ENCODE measurements around the gene PRDM15. TPM values are rescaled to one million over a fixed set of nuclear protein-coding genes. Genes with fewer than 3 reads are reported as not detected.

The PRDM15 gene
- total RNA-seq, 1 donor from 2014 or later: 16.2 TPM

- Mint-ChIP-seq H3K27me3 (no peaks in the 10 kb centered on the region), H3K4me1 (ENCODE audit: low read depth) (no peaks in the 10 kb centered on the region), H3K36me3 (ENCODE audit: insufficient read depth) (peaks cover 17% of the 10 kb centered on the region), H3K4me3 (ENCODE audit: low read depth) (no peak overlapping the region), H3K9me3 (ENCODE audit: low read depth) (no peaks in the 10 kb centered on the region), H3K27ac (no peak overlapping the region)
- no peak for DNase-seq (ENCODE audit: low spot score, unreplicated experiment)
- TF ChIP-seq, protein P1, sequence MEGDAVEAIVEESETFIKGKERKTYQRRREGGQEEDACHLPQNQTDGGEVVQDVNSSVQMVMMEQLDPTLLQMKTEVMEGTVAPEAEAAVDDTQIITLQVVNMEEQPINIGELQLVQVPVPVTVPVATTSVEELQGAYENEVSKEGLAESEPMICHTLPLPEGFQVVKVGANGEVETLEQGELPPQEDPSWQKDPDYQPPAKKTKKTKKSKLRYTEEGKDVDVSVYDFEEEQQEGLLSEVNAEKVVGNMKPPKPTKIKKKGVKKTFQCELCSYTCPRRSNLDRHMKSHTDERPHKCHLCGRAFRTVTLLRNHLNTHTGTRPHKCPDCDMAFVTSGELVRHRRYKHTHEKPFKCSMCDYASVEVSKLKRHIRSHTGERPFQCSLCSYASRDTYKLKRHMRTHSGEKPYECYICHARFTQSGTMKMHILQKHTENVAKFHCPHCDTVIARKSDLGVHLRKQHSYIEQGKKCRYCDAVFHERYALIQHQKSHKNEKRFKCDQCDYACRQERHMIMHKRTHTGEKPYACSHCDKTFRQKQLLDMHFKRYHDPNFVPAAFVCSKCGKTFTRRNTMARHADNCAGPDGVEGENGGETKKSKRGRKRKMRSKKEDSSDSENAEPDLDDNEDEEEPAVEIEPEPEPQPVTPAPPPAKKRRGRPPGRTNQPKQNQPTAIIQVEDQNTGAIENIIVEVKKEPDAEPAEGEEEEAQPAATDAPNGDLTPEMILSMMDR (IDR thresholded peaks at IDR 0.05; ENCODE audit: unreplicated experiment): no peak
Observed at GRCh38 chr21:41916888-41917433, 37.8 kb upstream of the PRDM15 start.

DNA sequence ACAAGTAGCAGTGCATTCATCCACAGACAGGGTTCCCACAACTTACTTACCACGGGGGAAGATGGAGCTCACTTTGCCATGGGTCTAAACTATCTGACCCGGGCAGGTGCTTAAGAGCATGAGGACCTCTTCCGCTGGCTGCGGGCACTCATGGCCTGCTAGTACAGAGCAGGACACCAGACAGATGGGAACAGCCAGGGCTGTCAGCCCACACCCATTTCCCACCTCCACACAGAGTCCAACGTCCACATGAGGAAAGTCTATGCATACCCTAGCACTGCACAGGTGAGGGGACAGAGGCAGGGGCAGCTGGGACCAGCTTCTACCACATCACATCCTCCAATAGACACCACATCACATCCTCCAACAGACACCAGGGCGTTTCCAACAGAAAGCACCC, 35.8 kb upstream of the PRDM15 start:
- no peaks in the 10 kb centered on the region for H3K27me3 Mint-ChIP-seq

GRCh38 chr21:41914358-41914757, 35.2 kb upstream of the PRDM15 start:
- no peak overlapping the region for H3K27ac Mint-ChIP-seq
- H3K9me3 Mint-ChIP-seq (ENCODE audit: low read depth): no peaks in the 10 kb centered on the region
- H3K36me3 Mint-ChIP-seq (ENCODE audit: insufficient read depth): peaks cover 21% of the 10 kb centered on the region
- no peak overlapping the region for H3K4me3 Mint-ChIP-seq (ENCODE audit: low read depth)
- H3K27me3 Mint-ChIP-seq: no peaks in the 10 kb centered on the region
- DNase-seq (ENCODE audit: low spot score, unreplicated experiment): no peak
- H3K4me1 Mint-ChIP-seq (ENCODE audit: low read depth): no peaks in the 10 kb centered on the region
- TF ChIP-seq, protein P1 (IDR thresholded peaks at IDR 0.05; ENCODE audit: unreplicated experiment): no peak

More for the DNA sequence above, 35.8 kb upstream of the PRDM15 start:
- H3K4me1 Mint-ChIP-seq (ENCODE audit: low read depth): no peaks in the 10 kb centered on the region
- no peaks in the 10 kb centered on the region for H3K9me3 Mint-ChIP-seq (ENCODE audit: low read depth)
- TF ChIP-seq, protein P1 (IDR thresholded peaks at IDR 0.05; ENCODE audit: unreplicated experiment): no peak
- H3K36me3 Mint-ChIP-seq (ENCODE audit: insufficient read depth): peaks cover 20% of the 10 kb centered on the region
- H3K27ac Mint-ChIP-seq: no peak overlapping the region
- DNase-seq (ENCODE audit: low spot score, unreplicated experiment): no peak
- H3K4me3 Mint-ChIP-seq (ENCODE audit: low read depth): no peak overlapping the region

- peaks cover 20% of the 10 kb centered on the region for H3K36me3 Mint-ChIP-seq (ENCODE audit: insufficient read depth)
- H3K9me3 Mint-ChIP-seq (ENCODE audit: low read depth): no peaks in the 10 kb centered on the region
- no peaks in the 10 kb centered on the region for H3K27me3 Mint-ChIP-seq
- no peak overlapping the region for H3K4me3 Mint-ChIP-seq (ENCODE audit: low read depth)
- TF ChIP-seq, protein P1 (IDR thresholded peaks at IDR 0.05; ENCODE audit: unreplicated experiment): no peak
- H3K27ac Mint-ChIP-seq: no peak overlapping the region
- H3K4me1 Mint-ChIP-seq (ENCODE audit: low read depth): no peaks in the 10 kb centered on the region
- DNase-seq (ENCODE audit: low spot score, unreplicated experiment): no peak
Observed at GRCh38 chr21:41913230-41913629, 34.1 kb upstream of the PRDM15 start.

GRCh38 chr21:41908829-41909228, 29.7 kb upstream of the PRDM15 start:
- DNase-seq (ENCODE audit: low spot score, unreplicated experiment): no peak
- Mint-ChIP-seq H3K27ac (no peak overlapping the region), H3K9me3 (ENCODE audit: low read depth) (no peaks in the 10 kb centered on the region), H3K4me3 (ENCODE audit: low read depth) (no peak overlapping the region), H3K27me3 (no peaks in the 10 kb centered on the region), H3K36me3 (ENCODE audit: insufficient read depth) (peaks cover 18% of the 10 kb centered on the region), H3K4me1 (ENCODE audit: low read depth) (no peaks in the 10 kb centered on the region)
- TF ChIP-seq, protein P1 (IDR thresholded peaks at IDR 0.05; ENCODE audit: unreplicated experiment): no peak

Measured in progenitor cell of endocrine pancreas (in vitro differentiated cells).